SU-DHL-6 (cell line): Measurements from ENCODE around the gene RAPGEF5.

Experiments
- H2AFZ ChIP-seq: fragments of 200-600 bp; sonication (generic); 2 replicates; pipeline ENCODE4 v1.6.1; 2014; ENCODE audit warnings: low read depth, mild to moderate bottlenecking, moderate library complexity, mixed read lengths, antibody characterized with exemption, low read length; ENCODE audit not compliant: severe bottlenecking
- H3F3A ChIP-seq: fragments of 200-600 bp; shearing (Covaris generic); 2 replicates; pipeline ENCODE4 v1.6.0; 2016; ENCODE audit warnings: antibody characterized with exemption, mild to moderate bottlenecking; ENCODE audit not compliant: insufficient read depth
- H3K27ac ChIP-seq: fragments of 200-600 bp; sonication (generic); 2 replicates; pipeline ENCODE4 v1.5.1; 2016; ENCODE audit warnings: low read depth, mild to moderate bottlenecking, low read length, moderate library complexity, mixed read lengths
- H3K27me3 ChIP-seq: fragments of 200-600 bp; sonication (generic), shearing (Covaris generic); 2 replicates; pipeline ENCODE4 v1.6.0; 2014; ENCODE audit warnings: mild to moderate bottlenecking, low read length
- H3K36me3 ChIP-seq: fragments of 200-600 bp; sonication (generic); 2 replicates; pipeline ENCODE4 v1.6.1; 2014; ENCODE audit warnings: mild to moderate bottlenecking, low read length, mixed read lengths
- H3K4me2 ChIP-seq: fragments of 300-600, 200-600 bp; shearing (Covaris generic), sonication (generic); 2 replicates; pipeline ENCODE4 v1.6.0; 2014; ENCODE audit warnings: low read length, low read depth, mild to moderate bottlenecking; ENCODE audit not compliant: poor library complexity, severe bottlenecking
- H3K4me3 ChIP-seq: fragments of 200-600 bp; sonication (generic); 2 replicates; pipeline ENCODE4 v1.5.1; 2014; ENCODE audit warnings: antibody characterized with exemption, low read length, mild to moderate bottlenecking, mixed read lengths; ENCODE audit not compliant: insufficient read depth, poor library complexity, severe bottlenecking
- H3K79me2 ChIP-seq: fragments of 200-600 bp; sonication (generic); 2 replicates; pipeline ENCODE4 v1.6.1; 2014; ENCODE audit warnings: mild to moderate bottlenecking, low read length, moderate library complexity; ENCODE audit not compliant: insufficient read depth
- H3K9ac ChIP-seq: fragments of 200-600 bp; sonication (generic); 2 replicates; pipeline ENCODE4 v1.7.0; 2014; ENCODE audit warnings: mild to moderate bottlenecking, low read length
- H3K9me2 ChIP-seq: fragments of 200-600 bp; sonication (generic); replicated peaks from 2 replicates; pipeline ENCODE4 v1.6.1; 2014; ENCODE audit warnings: low read length; ENCODE audit not compliant: insufficient read depth
- H3K9me3 ChIP-seq: fragments of 200-600 bp; sonication (generic); 2 replicates; pipeline ENCODE4 v1.6.1; 2014; ENCODE audit warnings: low read length, mixed read lengths; ENCODE audit not compliant: insufficient read depth
- H4K20me1 ChIP-seq: fragments of 200-600 bp; sonication (generic); 2 replicates; pipeline ENCODE4 v1.6.1; 2014; ENCODE audit warnings: low read depth, mild to moderate bottlenecking, antibody characterized with exemption, low read length, moderate library complexity, mixed read lengths
- EZH2phosphoT487 ChIP-seq: fragments of 200-600 bp; sonication (generic), shearing (Covaris generic); conservative IDR thresholded peaks from 2 replicates; pipeline ENCODE4 v1.6.1; 2018; ENCODE audit warnings: mild to moderate bottlenecking, antibody characterized with exemption, low read length, moderate library complexity, mixed read lengths
- TF ChIP-seq, protein P1 (sequence below): fragments of 200-600 bp; sonication (generic); IDR thresholded peaks from one replicate; pipeline ENCODE4 v1.5.1; 2017; ENCODE audit warnings: antibody characterized with exemption, mild to moderate bottlenecking, low read length, moderate library complexity; ENCODE audit not compliant: insufficient read depth, poor library complexity, severe bottlenecking

RAPGEF5 gene

DNA sequence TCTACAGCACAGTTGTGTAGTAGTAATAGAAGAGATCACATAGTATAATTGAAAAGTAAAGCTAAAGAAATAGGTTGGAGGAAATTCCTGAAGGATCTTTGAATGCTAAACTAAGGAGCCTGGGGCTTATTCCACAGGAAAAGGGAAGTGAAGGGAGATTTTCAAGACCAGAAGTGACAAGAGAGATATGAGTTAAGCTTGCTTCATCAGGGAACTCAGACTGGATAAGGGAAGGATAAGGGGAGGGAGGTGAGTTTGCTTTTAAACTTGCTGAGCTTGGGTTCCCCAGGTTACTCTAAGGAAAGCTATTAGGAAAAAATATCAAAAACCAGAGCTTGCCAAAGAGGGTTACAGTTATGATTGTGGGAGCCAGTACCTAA, 182.4 kb downstream of the RAPGEF5 start:
- H3K27me3 ChIP-seq, result no peaks in the 10 kb centered on the region
- H3K9me3 ChIP-seq, result no peaks in the 10 kb centered on the region
- no peaks in the 10 kb centered on the region for H3F3A ChIP-seq
- no peak overlapping the region for H3K9ac ChIP-seq
- H2AFZ ChIP-seq, result no peak overlapping the region
- H3K79me2 ChIP-seq, result no peaks in the 10 kb centered on the region
- no peak for TF ChIP-seq EZH2phosphoT487
- TF ChIP-seq, protein P1, sequence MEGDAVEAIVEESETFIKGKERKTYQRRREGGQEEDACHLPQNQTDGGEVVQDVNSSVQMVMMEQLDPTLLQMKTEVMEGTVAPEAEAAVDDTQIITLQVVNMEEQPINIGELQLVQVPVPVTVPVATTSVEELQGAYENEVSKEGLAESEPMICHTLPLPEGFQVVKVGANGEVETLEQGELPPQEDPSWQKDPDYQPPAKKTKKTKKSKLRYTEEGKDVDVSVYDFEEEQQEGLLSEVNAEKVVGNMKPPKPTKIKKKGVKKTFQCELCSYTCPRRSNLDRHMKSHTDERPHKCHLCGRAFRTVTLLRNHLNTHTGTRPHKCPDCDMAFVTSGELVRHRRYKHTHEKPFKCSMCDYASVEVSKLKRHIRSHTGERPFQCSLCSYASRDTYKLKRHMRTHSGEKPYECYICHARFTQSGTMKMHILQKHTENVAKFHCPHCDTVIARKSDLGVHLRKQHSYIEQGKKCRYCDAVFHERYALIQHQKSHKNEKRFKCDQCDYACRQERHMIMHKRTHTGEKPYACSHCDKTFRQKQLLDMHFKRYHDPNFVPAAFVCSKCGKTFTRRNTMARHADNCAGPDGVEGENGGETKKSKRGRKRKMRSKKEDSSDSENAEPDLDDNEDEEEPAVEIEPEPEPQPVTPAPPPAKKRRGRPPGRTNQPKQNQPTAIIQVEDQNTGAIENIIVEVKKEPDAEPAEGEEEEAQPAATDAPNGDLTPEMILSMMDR, result no peak
- H3K36me3 ChIP-seq, result no peaks in the 10 kb centered on the region
- H4K20me1 ChIP-seq, result no peaks in the 10 kb centered on the region
- no peak overlapping the region for H3K27ac ChIP-seq
- no peaks in the 10 kb centered on the region for H3K9me2 ChIP-seq
- H3K4me2 ChIP-seq, result no peak overlapping the region
- no peak overlapping the region for H3K4me3 ChIP-seq

DNA sequence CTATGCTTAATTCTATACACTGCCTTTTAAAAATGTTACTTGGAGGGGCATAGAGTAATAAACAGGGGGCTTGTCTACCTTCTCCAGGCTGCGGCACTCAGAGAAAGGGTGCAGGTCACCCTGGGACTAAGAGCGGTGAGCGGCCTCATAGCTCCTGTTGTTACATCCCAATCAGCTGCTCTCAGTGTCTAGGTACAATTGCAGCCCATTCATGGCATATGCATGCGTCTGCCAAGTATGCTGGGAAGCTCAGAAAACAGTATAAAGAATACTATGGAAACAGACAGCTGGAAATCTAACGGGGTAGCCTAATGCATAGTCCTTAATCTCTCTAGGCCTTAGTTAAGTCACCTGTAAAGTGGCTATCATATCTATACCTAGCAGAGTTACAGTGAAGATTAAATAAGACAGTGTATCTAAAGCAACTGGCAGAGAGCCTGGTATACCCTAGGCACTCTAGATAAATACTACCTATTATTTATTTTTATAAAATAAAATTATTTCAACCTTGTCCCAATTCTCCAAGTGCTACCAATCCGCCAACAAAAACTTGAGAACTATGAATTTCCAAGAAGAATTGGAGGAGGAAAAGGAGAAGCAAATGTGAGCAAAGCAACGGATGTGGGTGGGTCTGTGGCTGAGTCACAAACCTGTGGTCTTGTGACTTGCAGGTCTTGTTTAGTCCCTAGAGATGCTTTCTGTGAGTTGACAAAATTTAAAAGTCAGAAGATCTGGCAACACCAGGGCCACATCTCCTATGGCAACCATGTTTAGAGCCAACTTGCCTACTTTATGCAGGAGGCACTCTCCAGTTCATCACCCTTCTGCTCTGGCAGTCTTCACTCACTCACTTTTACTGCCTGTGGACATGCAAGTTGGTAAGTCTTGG, 183.0 kb downstream of the RAPGEF5 start:
- Histone ChIP-seq H3K9me3 (no peaks in the 10 kb centered on the region), H3F3A (no peaks in the 10 kb centered on the region), H3K79me2 (no peaks in the 10 kb centered on the region), H3K27me3 (no peaks in the 10 kb centered on the region), H3K4me3 (no peak overlapping the region), H3K9me2 (no peaks in the 10 kb centered on the region), H4K20me1 (no peaks in the 10 kb centered on the region), H2AFZ (no peak overlapping the region), H3K36me3 (no peaks in the 10 kb centered on the region), H3K9ac (no peak overlapping the region), H3K4me2 (no peak overlapping the region), H3K27ac (no peak overlapping the region)
- TF ChIP-seq, protein P1, result no peak
- no peak for TF ChIP-seq EZH2phosphoT487

DNA sequence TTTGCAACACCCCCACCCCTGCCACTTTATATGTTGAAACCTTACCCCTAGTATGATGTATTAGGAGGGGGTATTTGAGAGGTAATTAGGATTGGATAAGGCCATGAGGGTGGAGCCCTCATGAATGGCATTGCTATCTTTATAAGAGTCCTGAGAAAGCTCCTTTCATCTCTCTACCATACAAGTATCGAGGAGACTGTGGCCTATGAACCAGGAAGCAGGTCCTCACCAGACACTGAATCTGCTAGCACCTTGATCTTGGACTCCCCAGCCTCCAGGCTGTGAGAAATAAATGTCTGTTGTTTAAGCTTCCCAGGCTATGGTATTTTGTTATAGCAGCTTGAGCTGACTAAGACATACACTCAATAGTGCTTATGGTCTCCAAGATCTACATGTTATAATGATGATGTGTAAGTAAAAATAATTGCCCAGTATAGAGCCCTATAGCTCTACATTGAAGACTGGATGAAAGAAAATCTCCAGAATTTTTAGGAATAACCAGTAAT, 188.8 kb downstream of the RAPGEF5 start:
- no peak overlapping the region for H3K4me3 ChIP-seq
- H3K9me3 ChIP-seq, result no peaks in the 10 kb centered on the region
- no peak overlapping the region for H3K27ac ChIP-seq
- H4K20me1 ChIP-seq, result no peaks in the 10 kb centered on the region
- H3K36me3 ChIP-seq, result no peaks in the 10 kb centered on the region
- no peak overlapping the region for H2AFZ ChIP-seq
- no peaks in the 10 kb centered on the region for H3K9me2 ChIP-seq
- TF ChIP-seq EZH2phosphoT487, result no peak
- H3K79me2 ChIP-seq, result no peaks in the 10 kb centered on the region
- no peaks in the 10 kb centered on the region for H3F3A ChIP-seq
- H3K27me3 ChIP-seq, result no peaks in the 10 kb centered on the region
- H3K4me2 ChIP-seq, result no peak overlapping the region
- H3K9ac ChIP-seq, result no peak overlapping the region

DNA sequence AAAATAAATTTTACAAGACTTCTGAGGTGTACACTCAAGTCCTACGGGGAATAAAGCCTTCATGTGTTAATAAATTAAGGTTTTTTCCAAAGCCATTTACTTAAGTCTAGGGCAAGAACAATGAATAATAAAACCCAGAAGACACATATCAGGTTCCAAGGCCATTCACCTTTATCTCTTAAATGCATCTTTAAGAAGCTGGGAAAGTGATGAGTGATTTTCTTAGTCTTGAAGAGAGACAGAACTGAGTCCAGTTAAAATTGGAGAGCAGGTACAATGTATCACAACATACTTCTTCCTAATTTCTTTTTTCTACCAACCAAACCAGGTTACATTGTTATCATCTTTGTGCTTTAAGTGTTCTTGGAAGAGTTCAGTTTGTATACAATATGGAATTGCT, 189.5 kb downstream of the RAPGEF5 start:
- Histone ChIP-seq H3K36me3 (no peaks in the 10 kb centered on the region), H3K27me3 (no peaks in the 10 kb centered on the region), H3K4me3 (no peak overlapping the region), H3K4me2 (no peak overlapping the region), H3K79me2 (no peaks in the 10 kb centered on the region), H2AFZ (no peak overlapping the region), H3F3A (no peaks in the 10 kb centered on the region), H3K9ac (no peak overlapping the region), H3K27ac (no peak overlapping the region), H3K9me3 (no peaks in the 10 kb centered on the region), H3K9me2 (no peaks in the 10 kb centered on the region), H4K20me1 (no peaks in the 10 kb centered on the region)
- TF ChIP-seq, protein P1, result no peak
- TF ChIP-seq EZH2phosphoT487, result no peak
